Measurements from ENCODE around the gene TREX2. TPM values are rescaled to one million over a fixed set of nuclear protein-coding genes. Genes with fewer than 3 reads are reported as not detected.

TREX2 gene
- total RNA-seq, 1 experiment from 2014 or later: 7.3 TPM

- no peak for DNase-seq (ENCODE audit: low spot score)
These were observed 31.0 kb upstream of the TREX2 start for GRCh38 chrX:153476666-153477363.

- no peak for DNase-seq (ENCODE audit: low spot score)
These were observed 30.0 kb upstream of the TREX2 start for GRCh38 chrX:153475751-153476281.

- DNase-seq (ENCODE audit: low spot score): no peak
These were observed 29.4 kb upstream of the TREX2 start for GRCh38 chrX:153475271-153475670.

GRCh38 chrX:153474718-153475117 is 28.9 kb upstream of the TREX2 start:
- no peak for DNase-seq (ENCODE audit: low spot score)

- DNase-seq (ENCODE audit: low spot score): no peak
These were observed 28.4 kb upstream of the TREX2 start for GRCh38 chrX:153474266-153474665.

GRCh38 chrX:153473126-153473525 is 27.3 kb upstream of the TREX2 start:
- DNase-seq (ENCODE audit: low spot score): no peak

GRCh38 chrX:153471663-153472280 is 25.9 kb upstream of the TREX2 start:
- DNase-seq (ENCODE audit: low spot score): no peak

- DNase-seq (ENCODE audit: low spot score): peak; percentile 96
These were observed 24.8 kb upstream of the TREX2 start, which contains the start of gene HAUS7 for GRCh38 chrX:153470411-153471363. Gene HAUS7 (minus strand): TSS chrX:153470576. CDS start chrX:153470557, 19 bp downstream.

GRCh38 chrX:153469811-153470410 is 24.1 kb upstream of the TREX2 start:
- peak; percentile 57 for DNase-seq (ENCODE audit: low spot score)

- no peak for DNase-seq (ENCODE audit: low spot score)
These were observed 22.2 kb upstream of the TREX2 start for GRCh38 chrX:153468008-153468580.

GRCh38 chrX:153465691-153466380 is 20.0 kb upstream of the TREX2 start:
- no peak for DNase-seq (ENCODE audit: low spot score)

GRCh38 chrX:153464116-153464515 is 18.3 kb upstream of the TREX2 start:
- no peak for DNase-seq (ENCODE audit: low spot score)

- DNase-seq (ENCODE audit: low spot score): no peak
These were observed 17.7 kb upstream of the TREX2 start for GRCh38 chrX:153463556-153463955.

- no peak for DNase-seq (ENCODE audit: low spot score)
These were observed 17.2 kb upstream of the TREX2 start for GRCh38 chrX:153463031-153463430.

- DNase-seq (ENCODE audit: low spot score): no peak
These were observed 16.4 kb upstream of the TREX2 start for GRCh38 chrX:153462291-153462690.

- peak; percentile 75 for DNase-seq (ENCODE audit: low spot score)
These were observed 15.0 kb upstream of the TREX2 start for GRCh38 chrX:153460826-153461225.

GRCh38 chrX:153459986-153460385 is 14.1 kb upstream of the TREX2 start:
- no peak for DNase-seq (ENCODE audit: low spot score)

- no peak for DNase-seq (ENCODE audit: low spot score)
These were observed 12.6 kb upstream of the TREX2 start for GRCh38 chrX:153458476-153458875.

- no peak for DNase-seq (ENCODE audit: low spot score)
These were observed 12.1 kb upstream of the TREX2 start for GRCh38 chrX:153457827-153458466.

All from HT-29 (cell line).